ENCODE measurements around the gene MRPL37.

DNA sequence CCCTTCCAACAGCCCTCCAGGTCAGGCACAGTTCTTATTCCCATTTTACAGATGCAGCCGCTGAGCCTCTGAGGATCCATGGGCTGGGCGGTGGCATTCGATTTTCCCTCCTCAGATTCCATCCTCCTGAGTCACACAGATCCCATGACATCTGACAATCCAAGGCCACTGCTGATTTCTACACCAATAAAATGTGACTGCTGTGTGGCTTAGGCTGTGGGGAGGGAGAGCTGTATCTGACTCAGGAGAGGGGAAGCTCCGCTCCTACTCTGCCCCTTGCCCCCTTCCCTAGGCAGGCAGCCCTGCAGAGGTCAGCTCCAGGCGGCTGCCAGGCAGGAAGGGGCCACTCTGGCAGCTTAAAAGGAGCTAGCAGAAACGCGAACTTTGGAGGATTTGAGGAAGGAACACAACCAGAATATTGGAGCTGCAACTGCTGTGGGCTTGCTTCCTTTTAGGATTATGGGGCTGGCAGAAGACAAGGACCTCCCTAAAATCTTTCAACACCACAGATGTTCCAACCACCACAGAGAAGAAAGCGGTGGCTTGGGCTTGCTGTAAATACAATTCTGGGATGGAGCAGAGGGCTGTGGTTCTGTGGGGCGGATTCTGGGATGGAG lies 50.0 kb downstream of the MRPL37 start:
- TF ChIP-seq, protein P1, sequence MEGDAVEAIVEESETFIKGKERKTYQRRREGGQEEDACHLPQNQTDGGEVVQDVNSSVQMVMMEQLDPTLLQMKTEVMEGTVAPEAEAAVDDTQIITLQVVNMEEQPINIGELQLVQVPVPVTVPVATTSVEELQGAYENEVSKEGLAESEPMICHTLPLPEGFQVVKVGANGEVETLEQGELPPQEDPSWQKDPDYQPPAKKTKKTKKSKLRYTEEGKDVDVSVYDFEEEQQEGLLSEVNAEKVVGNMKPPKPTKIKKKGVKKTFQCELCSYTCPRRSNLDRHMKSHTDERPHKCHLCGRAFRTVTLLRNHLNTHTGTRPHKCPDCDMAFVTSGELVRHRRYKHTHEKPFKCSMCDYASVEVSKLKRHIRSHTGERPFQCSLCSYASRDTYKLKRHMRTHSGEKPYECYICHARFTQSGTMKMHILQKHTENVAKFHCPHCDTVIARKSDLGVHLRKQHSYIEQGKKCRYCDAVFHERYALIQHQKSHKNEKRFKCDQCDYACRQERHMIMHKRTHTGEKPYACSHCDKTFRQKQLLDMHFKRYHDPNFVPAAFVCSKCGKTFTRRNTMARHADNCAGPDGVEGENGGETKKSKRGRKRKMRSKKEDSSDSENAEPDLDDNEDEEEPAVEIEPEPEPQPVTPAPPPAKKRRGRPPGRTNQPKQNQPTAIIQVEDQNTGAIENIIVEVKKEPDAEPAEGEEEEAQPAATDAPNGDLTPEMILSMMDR (IDR thresholded peaks at IDR 0.05) = no peak
- no peak for TF ChIP-seq ZFX (IDR thresholded peaks at IDR 0.05; ENCODE audit: borderline replicate concordance)

Measured in 22Rv1 (cell line).